HUES64 (cell line): ENCODE results near the gene KRTAP10-6.
"Not testable (repeated sequence)": the region's sequence is repeated elsewhere in the genome, so short reads cannot be mapped to it uniquely, and the experiment has no call there.

ENCODE experiments used
- H3K27ac ChIP-seq: 2 replicates; pipeline ENCODE4 v1.7.0; 2013; ENCODE audit warnings: low read depth, low read length, inconsistent platforms
- H3K27me3 ChIP-seq: 2 replicates; pipeline ENCODE4 v1.6.1; 2013; ENCODE audit warnings: mild to moderate bottlenecking, low read length; ENCODE audit not compliant: insufficient read depth
- H3K36me3 ChIP-seq: 2 replicates; pipeline ENCODE4 v1.6.1; 2013; ENCODE audit warnings: mild to moderate bottlenecking, low read length; ENCODE audit not compliant: insufficient read depth
- H3K4me1 ChIP-seq: 2 replicates; pipeline ENCODE4 v1.6.1; 2013; ENCODE audit warnings: mild to moderate bottlenecking, low read length, moderate library complexity; ENCODE audit not compliant: insufficient read depth
- H3K4me3 ChIP-seq: 2 replicates; pipeline ENCODE4 v1.5.1; 2013; ENCODE audit warnings: mild to moderate bottlenecking, low read length, moderate library complexity
- H3K9ac ChIP-seq: 2 replicates; pipeline ENCODE4 v1.6.1; 2013; ENCODE audit warnings: mild to moderate bottlenecking, low read depth, low read length
- H3K9me3 ChIP-seq: 2 replicates; pipeline ENCODE4 v1.6.1; 2013; ENCODE audit warnings: low read depth, low read length; ENCODE audit not compliant: insufficient read depth
- WGBS: fragments of 150-250, 120-280 bp; methylation state at CpG from one replicate; pipeline ENCODE4 v1.1.7; 2013; ENCODE audit warnings: missing lambda C conversion rate; 5-methylcytosine and 5-hydroxymethylcytosine counted together

KRTAP10-6 gene

DNA sequence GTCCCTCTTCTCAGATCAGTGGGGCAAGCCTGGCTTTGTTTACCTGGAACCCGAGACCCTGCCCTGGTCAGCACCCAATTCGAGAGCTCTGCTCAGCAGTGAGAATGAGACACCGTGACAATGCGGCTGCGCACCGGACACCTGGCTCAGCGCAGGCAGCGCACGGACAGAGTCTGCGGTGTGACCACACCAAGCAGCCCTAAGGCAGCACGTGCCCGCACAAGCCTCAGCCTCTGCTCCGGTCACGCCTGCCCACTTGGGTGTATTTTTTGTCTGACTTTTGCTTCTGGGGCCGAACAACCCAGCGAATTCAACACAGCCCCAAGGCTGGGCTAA, 24.3 kb upstream of the KRTAP10-6 start:
- Histone ChIP-seq H3K36me3 (no peaks in the 10 kb centered on the region), H3K9me3 (peaks cover 30% of the 10 kb centered on the region), H3K9ac (no peak overlapping the region), H3K27ac (no peak overlapping the region), H3K4me1 (no peaks in the 10 kb centered on the region), H3K4me3 (no peak overlapping the region), H3K27me3 (no peaks in the 10 kb centered on the region)
- WGBS = 88% methylated on average over 16 of the region's 16 CpGs

DNA sequence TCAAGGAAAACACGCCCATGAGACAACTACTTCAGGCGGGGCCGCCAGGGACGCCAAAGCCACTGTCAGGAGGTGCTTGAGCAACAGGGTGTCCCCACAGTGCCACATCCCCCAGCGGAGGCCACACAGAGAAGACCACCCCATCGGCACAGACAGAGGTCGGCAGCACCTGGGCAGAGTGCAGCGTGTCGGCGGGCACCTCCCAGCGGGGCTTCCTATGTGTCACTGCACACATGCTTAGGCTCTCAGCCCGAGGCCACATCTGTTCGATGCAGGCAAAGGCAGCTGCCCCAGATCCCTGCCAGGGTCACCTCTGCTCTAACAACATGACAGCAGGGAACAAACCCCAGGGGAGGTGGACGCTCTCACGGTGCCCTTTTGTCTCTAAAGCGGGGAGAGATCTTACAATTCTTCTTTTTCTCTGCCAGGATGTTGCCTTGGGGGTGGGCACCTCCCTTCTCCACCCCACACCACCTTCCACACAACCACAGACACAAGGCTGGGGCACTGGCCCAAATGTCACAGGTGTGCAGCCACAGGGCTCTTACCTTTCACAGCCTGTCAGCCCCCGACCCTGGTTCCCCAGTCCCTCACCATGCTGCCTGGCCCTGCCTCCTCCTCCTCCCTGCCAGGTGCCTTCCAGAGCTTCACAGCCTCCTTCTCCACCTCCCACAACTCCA, 23.7 kb upstream of the KRTAP10-6 start:
- H3K27me3 ChIP-seq = no peaks in the 10 kb centered on the region
- H3K9me3 ChIP-seq = peaks cover 30% of the 10 kb centered on the region
- no peak overlapping the region for H3K27ac ChIP-seq
- H3K4me3 ChIP-seq = no peak overlapping the region
- H3K36me3 ChIP-seq = no peaks in the 10 kb centered on the region
- H3K9ac ChIP-seq = no peak overlapping the region
- 89% methylated on average over 17 of the region's 17 CpGs for WGBS
- H3K4me1 ChIP-seq = no peaks in the 10 kb centered on the region

DNA sequence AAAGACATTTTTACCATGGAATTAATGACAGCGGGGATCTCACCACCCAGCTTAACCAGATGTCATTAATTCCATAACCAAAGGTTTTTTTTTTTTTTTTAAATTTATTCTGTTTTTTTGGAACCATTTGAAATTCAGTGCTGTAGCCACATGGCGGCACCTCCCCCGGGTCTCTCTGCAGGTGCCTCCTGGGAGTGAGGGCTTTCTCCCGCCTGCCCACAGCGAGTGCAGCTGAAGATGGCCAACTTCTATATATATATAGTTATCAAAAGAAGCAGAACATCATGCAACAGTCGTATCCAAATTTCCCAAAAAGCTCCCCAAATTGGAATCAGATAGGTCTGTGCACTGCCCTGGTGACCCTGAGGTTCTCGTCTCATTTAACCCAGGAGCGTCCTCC, 23.2 kb upstream of the KRTAP10-6 start:
- Histone ChIP-seq H3K36me3 (no peaks in the 10 kb centered on the region), H3K4me1 (no peaks in the 10 kb centered on the region), H3K9ac (no peak overlapping the region), H3K4me3 (no peak overlapping the region), H3K9me3 (peaks cover 25% of the 10 kb centered on the region), H3K27me3 (no peaks in the 10 kb centered on the region), H3K27ac (no peak overlapping the region)
- WGBS = 90% methylated on average over 7 of the region's 8 CpGs

DNA sequence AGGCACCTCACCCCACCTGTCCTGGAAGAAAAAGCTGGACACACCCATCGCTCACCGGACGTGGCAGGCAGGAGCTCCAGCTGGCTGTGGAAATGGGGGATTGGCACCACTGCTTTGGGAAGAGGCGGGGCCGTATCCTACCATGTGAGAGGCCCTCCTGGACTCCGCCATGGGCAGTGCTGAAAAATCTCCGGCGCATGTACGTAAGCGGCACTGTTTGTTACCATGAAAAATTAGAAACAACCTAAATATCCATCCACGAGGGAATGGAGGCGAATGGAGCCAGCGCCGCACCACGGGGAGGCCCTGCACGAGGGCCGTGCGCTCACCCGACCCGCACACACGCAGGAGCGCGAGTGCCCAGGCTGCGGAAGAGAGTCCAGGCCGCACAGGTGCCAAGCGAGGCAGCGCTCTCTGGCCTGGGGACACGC, 22.7 kb upstream of the KRTAP10-6 start:
- Histone ChIP-seq H3K27me3 (no peaks in the 10 kb centered on the region), H3K9ac (no peak overlapping the region), H3K9me3 (peaks cover 20% of the 10 kb centered on the region), H3K27ac (no peak overlapping the region), H3K4me1 (no peaks in the 10 kb centered on the region), H3K4me3 (no peak overlapping the region), H3K36me3 (no peaks in the 10 kb centered on the region)
- WGBS = 94% methylated on average over 28 of the region's 28 CpGs

DNA sequence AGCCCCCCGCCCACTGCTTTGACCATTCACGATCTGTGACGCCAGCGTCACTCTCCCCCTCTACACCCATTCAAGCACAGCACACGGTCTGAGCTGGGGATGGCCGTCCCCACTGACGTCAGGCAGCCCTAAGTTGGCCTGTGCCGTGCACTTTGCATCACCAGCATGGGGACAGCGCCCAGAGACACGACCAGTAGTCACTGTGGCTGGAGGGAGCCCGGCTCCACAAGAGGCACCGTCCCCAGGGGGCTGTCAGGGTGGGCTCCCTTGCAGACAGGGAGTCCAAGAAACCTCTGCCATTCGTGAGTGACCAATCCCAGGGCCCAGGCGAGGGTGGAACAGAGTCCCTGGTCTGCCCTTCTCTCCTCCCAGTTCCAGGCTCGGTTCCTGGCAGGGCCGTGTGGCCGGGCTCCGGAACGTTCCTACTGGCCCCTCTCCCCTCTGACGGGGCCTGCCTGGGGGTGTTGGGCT, 21.9 kb upstream of the KRTAP10-6 start:
- Histone ChIP-seq H3K9ac (no peak overlapping the region), H3K4me1 (no peaks in the 10 kb centered on the region), H3K4me3 (no peak overlapping the region), H3K9me3 (peaks cover 18% of the 10 kb centered on the region), H3K36me3 (no peaks in the 10 kb centered on the region), H3K27me3 (no peaks in the 10 kb centered on the region), H3K27ac (no peak overlapping the region)
- WGBS = 92% methylated on average over 20 of the region's 20 CpGs

DNA sequence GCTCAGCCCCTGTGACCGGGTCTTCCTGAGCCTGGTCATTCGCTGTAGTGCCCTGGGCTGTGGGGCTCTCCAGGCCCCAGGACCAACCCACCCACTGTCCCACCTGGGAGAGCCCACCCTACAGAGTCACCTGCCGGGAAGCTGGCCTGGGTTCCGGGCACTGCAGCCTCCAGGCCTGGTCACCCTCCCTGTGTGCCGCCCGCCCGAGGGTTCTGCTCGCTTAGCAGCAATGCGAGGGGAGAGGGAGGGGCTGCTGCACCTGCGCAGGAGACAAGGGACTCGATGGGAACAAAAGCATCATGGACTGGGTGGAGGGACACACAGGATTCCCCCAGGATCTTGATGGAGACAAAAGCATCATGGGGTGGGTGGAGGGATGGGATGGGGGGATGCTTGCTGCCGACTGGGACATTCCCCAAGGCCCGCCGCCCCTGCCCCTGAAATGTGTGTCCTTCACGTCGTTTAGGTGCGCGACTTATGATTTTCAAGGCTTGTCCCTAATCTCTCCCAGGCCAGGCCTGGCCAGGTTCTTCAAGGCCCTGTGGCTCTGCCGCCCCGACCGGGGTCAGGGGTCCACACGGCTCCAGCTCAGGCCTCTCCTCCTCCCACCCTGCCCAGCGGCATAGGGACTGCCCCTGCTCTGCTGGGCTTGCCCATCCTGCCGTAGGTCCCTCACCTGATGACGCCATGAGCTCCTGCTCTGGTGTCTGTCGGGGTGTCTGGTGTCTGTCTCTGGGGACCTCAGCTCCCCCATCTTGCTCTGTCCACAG, 21.3 kb upstream of the KRTAP10-6 start:
- no peaks in the 10 kb centered on the region for H3K4me1 ChIP-seq
- no peak overlapping the region for H3K4me3 ChIP-seq
- H3K9me3 ChIP-seq = peaks cover 14% of the 10 kb centered on the region
- 94% methylated on average over 26 of the region's 26 CpGs for WGBS
- no peaks in the 10 kb centered on the region for H3K27me3 ChIP-seq
- H3K9ac ChIP-seq = no peak overlapping the region
- no peaks in the 10 kb centered on the region for H3K36me3 ChIP-seq
- H3K27ac ChIP-seq = no peak overlapping the region

DNA sequence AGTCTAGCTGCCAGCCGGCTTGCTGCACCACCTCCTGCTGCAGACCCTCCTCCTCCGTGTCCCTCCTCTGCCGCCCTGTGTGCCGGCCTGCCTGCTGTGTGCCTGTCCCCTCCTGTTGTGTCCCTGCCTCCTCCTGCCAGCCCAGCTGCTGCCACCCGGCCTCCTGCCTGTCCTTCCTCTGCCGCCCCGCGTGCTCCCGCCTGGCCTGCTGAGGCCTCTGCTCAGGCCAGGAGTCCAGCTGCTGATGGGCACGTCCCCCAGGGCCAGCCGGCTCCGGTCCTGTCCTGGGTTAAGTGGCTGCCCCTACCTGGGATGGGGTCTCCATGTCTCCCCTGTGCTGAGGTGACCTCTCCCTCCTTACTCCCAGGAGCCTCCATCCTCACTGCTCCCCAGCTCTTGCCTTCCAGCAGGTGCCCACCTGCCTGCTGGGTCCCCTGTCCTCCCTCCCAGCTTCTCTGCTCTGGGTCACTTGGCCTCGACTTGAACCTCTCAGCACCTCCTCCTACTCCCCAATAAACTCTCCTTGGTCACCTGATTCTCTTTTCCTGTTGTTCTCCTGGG, 20.4 kb upstream of the KRTAP10-6 start:
- H3K9me3 ChIP-seq = peaks cover 14% of the 10 kb centered on the region
- no peak overlapping the region for H3K27ac ChIP-seq
- WGBS = 91% methylated on average over 13 of the region's 13 CpGs
- H3K4me3 ChIP-seq = no peak overlapping the region
- H3K27me3 ChIP-seq = no peaks in the 10 kb centered on the region
- no peaks in the 10 kb centered on the region for H3K36me3 ChIP-seq
- no peak overlapping the region for H3K9ac ChIP-seq
- no peaks in the 10 kb centered on the region for H3K4me1 ChIP-seq

DNA sequence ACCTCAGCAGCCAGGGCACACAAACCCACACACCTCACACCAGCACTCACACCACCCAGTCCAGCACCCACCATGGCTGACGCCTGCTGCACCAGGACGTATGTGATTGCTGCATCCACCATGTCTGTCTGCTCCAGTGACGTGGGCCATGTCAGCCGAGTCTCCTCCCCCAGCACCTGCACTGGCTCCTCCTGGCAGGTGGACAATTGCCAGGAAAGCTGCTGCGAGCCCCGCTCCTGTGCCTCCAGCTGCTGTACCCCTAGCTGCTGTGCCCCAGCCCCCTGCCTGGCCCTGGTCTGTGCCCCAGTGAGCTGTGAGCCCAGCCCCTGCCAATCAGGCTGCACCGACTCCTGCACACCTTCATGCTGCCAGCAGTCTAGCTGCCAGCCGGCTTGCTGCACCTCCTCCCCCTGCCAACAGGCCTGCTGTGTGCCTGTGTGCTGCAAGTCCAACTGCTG, 19.8 kb upstream of the KRTAP10-6 start, which contains the start of gene KRTAP10-8:
Gene KRTAP10-8, plus strand, starts transcription at position 51 of the 458 bp plus-strand sequence. Its CDS starts 22 bp downstream, at position 73.
- Histone ChIP-seq H3K4me3 (no peak within 1 kb of the TSS), H3K36me3 (no peaks in the 10 kb centered on the region), H3K9ac (no peak within 1 kb of the TSS), H3K9me3 (peaks cover 14% of the 10 kb centered on the region), H3K4me1 (no peaks in the 10 kb centered on the region), H3K27me3 (no peaks in the 10 kb centered on the region), H3K27ac (no peak within 1 kb of the TSS)
- 90% methylated on average over 8 of the region's 8 CpGs for WGBS

DNA sequence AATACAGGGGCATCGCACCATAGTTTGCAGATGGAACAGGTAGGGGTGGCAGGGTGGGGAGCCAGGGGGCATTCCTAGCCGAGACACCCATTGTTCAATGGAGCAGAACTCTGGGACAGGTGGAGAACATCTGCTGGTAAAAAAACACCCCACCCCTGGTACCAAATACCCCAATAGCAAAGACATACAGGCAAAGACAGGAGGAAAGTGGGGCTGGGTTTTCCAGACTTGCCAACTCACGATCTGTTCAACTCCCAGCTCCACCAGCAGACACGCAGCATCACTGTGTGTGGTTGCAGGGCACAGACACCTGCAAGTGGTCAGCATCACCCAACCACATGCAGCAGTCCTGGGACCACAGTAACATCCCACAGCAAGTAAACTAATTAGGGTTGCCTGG, 19.2 kb upstream of the KRTAP10-6 start:
- Histone ChIP-seq H3K27ac (no peak overlapping the region), H3K27me3 (no peaks in the 10 kb centered on the region), H3K4me3 (no peak overlapping the region), H3K9ac (no peak overlapping the region), H3K36me3 (no peaks in the 10 kb centered on the region), H3K4me1 (no peaks in the 10 kb centered on the region), H3K9me3 (peaks cover 15% of the 10 kb centered on the region)
- WGBS = 83% methylated on average over 4 of the region's 4 CpGs

DNA sequence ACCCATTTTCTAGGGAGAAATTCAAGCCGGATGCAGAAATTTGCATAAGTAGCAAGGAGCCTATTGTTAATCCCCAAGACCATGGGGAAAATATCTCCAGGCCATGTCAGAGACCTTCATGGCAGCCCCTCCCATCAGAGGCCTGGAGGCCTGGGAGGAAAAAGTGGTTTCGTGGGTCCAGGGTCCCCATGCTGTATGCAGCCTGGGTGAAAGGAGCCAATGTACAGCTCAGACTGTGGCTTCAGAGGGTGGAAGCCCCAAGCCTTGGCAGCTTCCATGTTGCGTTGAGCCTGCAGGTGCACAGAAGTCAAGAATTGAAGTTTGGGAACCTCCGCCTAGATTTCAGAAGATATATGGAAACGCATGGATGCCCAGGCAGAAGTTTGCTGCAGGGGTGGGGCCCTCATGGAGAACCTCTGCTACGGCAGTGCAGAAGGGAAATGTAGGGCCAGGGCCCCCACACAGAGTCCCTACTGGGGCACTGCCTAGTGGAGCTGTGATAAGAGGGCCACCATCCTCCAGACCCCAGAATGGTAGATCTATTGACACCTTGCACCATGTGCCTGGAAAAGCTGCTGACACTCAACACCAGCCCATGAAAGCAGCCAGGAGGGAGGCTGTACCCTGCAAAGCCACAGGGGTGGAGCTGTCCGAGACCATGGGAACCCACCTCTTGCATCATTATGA, 18.0 kb upstream of the KRTAP10-6 start:
- H3K27ac ChIP-seq, H3K27me3 ChIP-seq: not testable (repeated sequence)

DNA sequence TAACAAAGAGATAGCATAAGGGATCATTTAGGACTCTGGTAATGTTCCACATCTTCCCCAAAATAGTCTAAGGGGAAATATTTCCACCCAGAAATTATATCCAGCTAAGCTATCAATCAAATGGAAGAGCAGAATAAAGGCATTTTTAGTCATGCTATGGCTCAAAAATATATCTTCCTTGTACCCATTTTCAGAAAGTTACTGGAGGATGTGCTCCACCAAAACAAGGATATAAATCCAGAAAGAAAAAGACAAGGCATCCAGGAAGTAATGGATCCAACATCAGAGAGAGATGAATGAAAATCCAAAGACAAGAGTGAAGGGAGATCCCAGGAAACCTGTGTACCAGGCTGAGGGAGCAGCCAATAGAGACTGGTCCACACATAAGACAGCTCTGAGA, 16.9 kb upstream of the KRTAP10-6 start:
- Histone ChIP-seq H3K36me3 (no peaks in the 10 kb centered on the region), H3K27me3 (no peaks in the 10 kb centered on the region), H3K4me1 (no peaks in the 10 kb centered on the region), H3K9ac (no peak overlapping the region), H3K27ac (no peak overlapping the region), H3K4me3 (no peak overlapping the region), H3K9me3 (peaks cover 17% of the 10 kb centered on the region)

More for the DNA sequence above, 18.0 kb upstream of the KRTAP10-6 start:
- H3K36me3 ChIP-seq, H3K4me1 ChIP-seq, H3K9ac ChIP-seq, H3K4me3 ChIP-seq: not testable (repeated sequence)
- peaks cover 17% of the 10 kb centered on the region for H3K9me3 ChIP-seq
- WGBS = 94% methylated on average over 7 of the region's 7 CpGs
